Measurements from ENCODE around the gene KRTAP10-3.

KRTAP10-3 gene

DNA sequence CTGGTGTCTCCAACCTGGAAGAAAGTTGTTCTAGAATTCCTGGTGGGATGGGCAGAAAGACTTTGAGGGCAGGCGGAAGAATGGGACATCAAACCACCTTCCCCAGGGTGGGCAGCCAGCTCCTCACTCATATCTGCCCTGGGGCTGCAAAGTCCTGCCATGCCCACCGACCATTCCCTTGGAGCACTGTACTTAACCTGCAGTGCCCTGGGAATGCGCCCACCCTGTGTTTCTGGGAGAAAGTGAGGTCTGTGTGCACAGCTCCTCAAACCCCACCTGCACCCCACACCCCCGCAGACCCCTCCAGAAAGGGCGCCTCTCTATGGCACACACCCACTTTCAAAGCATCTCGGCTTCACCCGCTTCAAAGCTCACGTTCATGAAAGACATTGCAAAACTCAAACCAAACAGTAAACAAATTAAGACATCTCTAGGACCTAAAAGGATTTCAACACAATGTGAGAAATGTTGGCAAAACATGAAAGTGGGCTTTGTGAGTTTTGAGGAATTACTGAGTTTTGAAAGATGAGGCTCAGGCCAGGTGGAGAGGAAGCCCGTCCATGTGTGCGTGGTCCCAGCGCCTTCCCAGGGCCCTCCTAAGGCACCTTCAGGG lies 43.7 kb downstream of the KRTAP10-3 start:
- DNase-seq = no peak

DNA sequence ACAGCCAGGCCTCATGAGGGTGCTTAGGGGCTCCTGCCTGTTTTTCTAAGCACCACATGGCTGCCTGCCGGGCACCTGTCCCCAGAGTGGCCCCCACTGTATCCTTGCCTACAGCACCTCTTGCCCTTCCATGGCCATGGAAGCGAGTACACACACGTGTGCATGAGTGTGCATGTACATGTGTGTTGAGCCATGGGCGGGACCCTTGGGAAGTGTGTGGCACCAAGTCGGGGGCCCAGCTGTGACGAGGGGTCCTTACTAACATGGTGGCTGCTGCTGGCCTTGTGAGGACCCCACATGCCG lies 44.4 kb downstream of the KRTAP10-3 start:
- no peak for DNase-seq

- no peak for DNase-seq
Observed at GRCh38 chr21:44513389-44514217, 45.0 kb downstream of the KRTAP10-3 start.

GRCh38 chr21:44512496-44513388 lies 45.9 kb downstream of the KRTAP10-3 start:
- no peak for DNase-seq

- DNase-seq = no peak
Observed at GRCh38 chr21:44511938-44512275, 46.7 kb downstream of the KRTAP10-3 start.

- no peak for DNase-seq
Observed at GRCh38 chr21:44511219-44511937, 47.2 kb downstream of the KRTAP10-3 start.

DNA sequence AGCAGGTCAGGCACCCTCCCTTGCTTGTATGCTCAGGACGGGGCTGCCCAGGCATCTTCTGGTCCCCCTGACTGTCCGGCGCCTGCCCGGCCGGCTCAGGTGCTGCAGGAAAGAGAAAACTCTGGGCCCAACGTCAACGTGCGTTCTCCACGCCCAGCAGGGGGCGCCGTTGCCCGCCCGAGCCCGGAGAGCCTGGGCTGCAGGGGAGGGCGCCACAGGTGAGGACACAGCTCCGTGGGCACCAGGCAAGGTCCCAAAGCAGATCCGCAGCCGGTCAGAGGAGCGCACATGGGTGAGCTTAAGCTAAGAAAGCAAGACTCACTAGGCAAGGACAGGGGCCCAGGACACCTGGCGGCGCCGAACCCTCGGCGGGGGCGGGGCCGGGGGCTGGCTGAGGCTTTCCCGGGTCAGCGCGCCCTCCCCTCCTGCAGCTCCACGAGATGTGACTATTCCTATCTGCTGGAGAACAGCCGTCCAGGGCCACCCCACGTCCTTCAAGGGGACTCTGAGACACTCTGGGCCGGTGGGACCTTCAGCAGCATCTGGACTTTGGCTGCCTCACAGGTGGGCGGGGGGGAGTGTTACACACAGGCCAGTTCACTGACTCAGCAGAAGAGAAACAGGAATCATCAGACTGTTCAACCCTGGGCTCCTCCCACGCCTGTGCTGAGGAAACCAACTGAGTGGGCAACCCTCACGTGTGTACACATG lies 47.9 kb downstream of the KRTAP10-3 start:
- peak; percentile 8 for DNase-seq

- no peak for DNase-seq
Observed at GRCh38 chr21:44510109-44510507, 48.5 kb downstream of the KRTAP10-3 start.

GRCh38 chr21:44509539-44509938 lies 49.1 kb downstream of the KRTAP10-3 start:
- DNase-seq = no peak

- DNase-seq = no peak
Observed at GRCh38 chr21:44508711-44509445, 49.7 kb downstream of the KRTAP10-3 start.

- DNase-seq = no peak
Observed at GRCh38 chr21:44508426-44508710, 50.2 kb downstream of the KRTAP10-3 start.

All from amniotic stem cell (primary cell).